A549 (cell line): ENCODE results near the gene SORBS1.

ENCODE experiments used
- CHD4 ChIP-seq: fragments of 200-600 bp; sonication (generic); IDR thresholded peaks from 2 replicates; pipeline ENCODE4 v1.6.1; 2016; ENCODE audit warnings: antibody characterized with exemption, mild to moderate bottlenecking, borderline replicate concordance
- FOXS1 ChIP-seq: fragments of 250-450 bp; sonication (Bioruptor Pico); IDR thresholded peaks from 2 replicates; pipeline ENCODE4 v1.5.0; 2020; ENCODE audit warnings: mild to moderate bottlenecking, moderate library complexity
- POLR2A ChIP-seq: IDR thresholded peaks from 2 replicates; pipeline ENCODE4 v1.6.1; 2012; ENCODE audit warnings: mild to moderate bottlenecking, low read length
- TF ChIP-seq, protein P1 (sequence below): fragments of >200 bp; sonication (Bioruptor Twin); formaldehyde crosslinking; IDR thresholded peaks from 3 replicates; pipeline ENCODE4 v1.5.1; 2016
- TF ChIP-seq, protein P2 (sequence below): fragments of 450-650 bp; IDR thresholded peaks from 2 replicates; pipeline ENCODE4 v1.6.1; 2014; ENCODE audit warnings: antibody characterized with exemption

DNA sequence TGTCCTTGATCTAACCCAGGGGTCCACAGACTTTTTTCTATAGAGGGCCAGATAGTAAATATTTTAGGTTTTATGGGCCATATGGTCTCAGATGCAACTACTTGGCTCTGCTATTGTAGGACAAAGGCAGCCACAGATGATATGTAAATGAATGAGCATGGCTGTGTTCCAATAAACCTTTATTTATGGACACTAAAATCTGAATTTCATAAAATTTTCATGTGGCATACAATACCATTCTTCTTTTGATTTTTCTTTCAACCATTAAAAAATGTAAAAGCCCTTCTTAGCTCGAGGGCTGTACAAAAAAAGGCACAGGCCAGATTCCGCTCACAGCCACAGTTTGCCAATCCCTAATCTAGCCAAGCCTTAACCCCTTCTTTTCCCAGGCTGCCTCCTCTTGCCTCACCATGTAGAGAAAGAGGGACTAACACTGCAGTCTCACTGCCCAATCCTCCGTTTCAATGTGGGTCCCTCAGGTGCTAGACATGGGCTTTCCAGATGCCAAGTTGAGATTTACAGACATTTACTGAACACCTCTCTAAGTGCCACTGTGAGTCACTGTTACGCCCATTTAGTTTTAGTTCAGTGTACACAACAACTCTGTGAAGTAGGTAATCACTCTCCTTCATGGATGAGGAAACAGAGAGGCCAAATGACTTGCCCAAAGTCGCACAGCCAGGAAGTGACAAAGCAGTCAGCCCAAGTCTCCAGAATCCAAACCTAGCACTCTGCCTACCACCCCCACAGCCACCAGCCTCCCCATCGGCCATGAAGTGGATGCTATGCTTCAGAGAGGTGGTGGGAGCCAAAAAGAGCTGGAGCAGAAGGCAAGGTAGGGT is 137.8 kb downstream of the SORBS1 start:
- TF ChIP-seq, protein P1, sequence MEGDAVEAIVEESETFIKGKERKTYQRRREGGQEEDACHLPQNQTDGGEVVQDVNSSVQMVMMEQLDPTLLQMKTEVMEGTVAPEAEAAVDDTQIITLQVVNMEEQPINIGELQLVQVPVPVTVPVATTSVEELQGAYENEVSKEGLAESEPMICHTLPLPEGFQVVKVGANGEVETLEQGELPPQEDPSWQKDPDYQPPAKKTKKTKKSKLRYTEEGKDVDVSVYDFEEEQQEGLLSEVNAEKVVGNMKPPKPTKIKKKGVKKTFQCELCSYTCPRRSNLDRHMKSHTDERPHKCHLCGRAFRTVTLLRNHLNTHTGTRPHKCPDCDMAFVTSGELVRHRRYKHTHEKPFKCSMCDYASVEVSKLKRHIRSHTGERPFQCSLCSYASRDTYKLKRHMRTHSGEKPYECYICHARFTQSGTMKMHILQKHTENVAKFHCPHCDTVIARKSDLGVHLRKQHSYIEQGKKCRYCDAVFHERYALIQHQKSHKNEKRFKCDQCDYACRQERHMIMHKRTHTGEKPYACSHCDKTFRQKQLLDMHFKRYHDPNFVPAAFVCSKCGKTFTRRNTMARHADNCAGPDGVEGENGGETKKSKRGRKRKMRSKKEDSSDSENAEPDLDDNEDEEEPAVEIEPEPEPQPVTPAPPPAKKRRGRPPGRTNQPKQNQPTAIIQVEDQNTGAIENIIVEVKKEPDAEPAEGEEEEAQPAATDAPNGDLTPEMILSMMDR, result no peak
- TF ChIP-seq POLR2A (no peak), FOXS1 (CRISPR knock-in tag) (no peak), CHD4 (no peak)
- TF ChIP-seq, protein P2, sequence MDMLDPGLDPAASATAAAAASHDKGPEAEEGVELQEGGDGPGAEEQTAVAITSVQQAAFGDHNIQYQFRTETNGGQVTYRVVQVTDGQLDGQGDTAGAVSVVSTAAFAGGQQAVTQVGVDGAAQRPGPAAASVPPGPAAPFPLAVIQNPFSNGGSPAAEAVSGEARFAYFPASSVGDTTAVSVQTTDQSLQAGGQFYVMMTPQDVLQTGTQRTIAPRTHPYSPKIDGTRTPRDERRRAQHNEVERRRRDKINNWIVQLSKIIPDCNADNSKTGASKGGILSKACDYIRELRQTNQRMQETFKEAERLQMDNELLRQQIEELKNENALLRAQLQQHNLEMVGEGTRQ, result no peak
